Fibroblast of mammary gland (primary cell): ENCODE measurements around the gene MORC1.

ENCODE experiments used
- DNase-seq: peaks from one replicate; pipeline ENCODE4 v3.0.0-alpha.2; 2010; ENCODE audit warnings: low read depth
- H3K4me3 ChIP-seq: 2 replicates; pipeline ENCODE4 v1.5.1; 2011; ENCODE audit warnings: low read depth, mild to moderate bottlenecking, low read length, moderate library complexity; ENCODE audit not compliant: control insufficient read depth
- TF ChIP-seq, protein P1 (sequence below): conservative IDR thresholded peaks from 2 replicates; pipeline ENCODE4 v1.5.1; 2011; ENCODE audit warnings: low read depth, low read length, inconsistent platforms; ENCODE audit not compliant: control insufficient read depth, insufficient read depth

MORC1 gene

DNA sequence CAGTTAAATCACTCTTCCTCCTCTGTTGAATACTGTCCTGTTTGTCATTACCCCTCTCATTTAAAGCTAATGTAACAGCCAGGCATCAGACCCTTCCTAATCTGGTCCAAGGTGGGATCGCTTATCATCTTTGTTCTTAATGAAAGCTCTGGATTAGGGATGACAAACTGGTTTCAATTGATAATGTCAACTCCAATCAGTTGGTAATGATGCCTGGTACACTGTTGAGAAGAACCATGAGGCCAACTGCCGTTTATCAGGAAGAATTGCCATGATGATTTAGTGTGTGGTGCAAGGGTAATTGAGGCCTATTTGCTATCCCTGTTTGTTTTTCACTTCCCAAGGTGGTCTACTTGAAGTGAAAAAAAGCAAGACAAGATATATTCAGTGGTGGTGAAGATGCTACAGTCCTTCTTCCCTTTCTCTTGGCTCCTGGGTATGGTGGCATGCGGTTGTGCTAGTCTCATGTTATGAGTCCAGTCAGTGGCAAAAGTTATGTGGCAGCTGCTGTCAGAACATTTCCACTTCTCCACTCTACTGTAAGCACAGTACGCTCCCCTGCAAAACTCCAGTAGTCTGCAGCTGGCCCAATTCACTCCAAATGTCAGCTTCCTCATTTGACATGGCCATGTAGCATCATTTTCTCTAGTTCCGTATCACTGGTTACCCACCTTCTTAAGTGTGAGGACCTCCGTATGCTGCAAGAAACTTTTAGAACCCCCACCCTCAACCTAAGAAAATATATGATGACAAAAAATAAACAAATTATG is 72.5 kb downstream of the MORC1 start:
- H3K4me3 ChIP-seq: no peak overlapping the region

DNA sequence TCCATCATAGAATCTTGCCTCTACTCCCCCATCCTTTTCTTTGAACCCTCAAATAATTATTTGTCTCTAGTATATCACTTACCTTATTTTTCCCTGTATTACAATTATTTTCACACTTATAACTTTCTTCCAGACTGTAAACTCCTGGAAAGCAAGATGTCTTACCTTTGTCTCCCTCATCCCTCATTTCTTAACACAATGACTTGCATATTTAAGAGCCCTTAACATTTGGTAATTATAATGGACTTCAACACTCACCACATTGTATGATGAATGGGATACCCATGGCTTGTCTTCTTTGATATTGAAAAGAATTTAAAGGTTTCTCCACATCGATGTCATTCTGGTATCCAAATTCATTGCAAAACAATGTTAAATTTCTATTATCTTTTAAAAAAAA is 82.9 kb downstream of the MORC1 start:
- DNase-seq: no peak
- TF ChIP-seq, protein P1, sequence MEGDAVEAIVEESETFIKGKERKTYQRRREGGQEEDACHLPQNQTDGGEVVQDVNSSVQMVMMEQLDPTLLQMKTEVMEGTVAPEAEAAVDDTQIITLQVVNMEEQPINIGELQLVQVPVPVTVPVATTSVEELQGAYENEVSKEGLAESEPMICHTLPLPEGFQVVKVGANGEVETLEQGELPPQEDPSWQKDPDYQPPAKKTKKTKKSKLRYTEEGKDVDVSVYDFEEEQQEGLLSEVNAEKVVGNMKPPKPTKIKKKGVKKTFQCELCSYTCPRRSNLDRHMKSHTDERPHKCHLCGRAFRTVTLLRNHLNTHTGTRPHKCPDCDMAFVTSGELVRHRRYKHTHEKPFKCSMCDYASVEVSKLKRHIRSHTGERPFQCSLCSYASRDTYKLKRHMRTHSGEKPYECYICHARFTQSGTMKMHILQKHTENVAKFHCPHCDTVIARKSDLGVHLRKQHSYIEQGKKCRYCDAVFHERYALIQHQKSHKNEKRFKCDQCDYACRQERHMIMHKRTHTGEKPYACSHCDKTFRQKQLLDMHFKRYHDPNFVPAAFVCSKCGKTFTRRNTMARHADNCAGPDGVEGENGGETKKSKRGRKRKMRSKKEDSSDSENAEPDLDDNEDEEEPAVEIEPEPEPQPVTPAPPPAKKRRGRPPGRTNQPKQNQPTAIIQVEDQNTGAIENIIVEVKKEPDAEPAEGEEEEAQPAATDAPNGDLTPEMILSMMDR: no peak
- no peak overlapping the region for H3K4me3 ChIP-seq

More for the DNA sequence above, 72.5 kb downstream of the MORC1 start:
- TF ChIP-seq, protein P1: no peak
- DNase-seq: no peak

DNA sequence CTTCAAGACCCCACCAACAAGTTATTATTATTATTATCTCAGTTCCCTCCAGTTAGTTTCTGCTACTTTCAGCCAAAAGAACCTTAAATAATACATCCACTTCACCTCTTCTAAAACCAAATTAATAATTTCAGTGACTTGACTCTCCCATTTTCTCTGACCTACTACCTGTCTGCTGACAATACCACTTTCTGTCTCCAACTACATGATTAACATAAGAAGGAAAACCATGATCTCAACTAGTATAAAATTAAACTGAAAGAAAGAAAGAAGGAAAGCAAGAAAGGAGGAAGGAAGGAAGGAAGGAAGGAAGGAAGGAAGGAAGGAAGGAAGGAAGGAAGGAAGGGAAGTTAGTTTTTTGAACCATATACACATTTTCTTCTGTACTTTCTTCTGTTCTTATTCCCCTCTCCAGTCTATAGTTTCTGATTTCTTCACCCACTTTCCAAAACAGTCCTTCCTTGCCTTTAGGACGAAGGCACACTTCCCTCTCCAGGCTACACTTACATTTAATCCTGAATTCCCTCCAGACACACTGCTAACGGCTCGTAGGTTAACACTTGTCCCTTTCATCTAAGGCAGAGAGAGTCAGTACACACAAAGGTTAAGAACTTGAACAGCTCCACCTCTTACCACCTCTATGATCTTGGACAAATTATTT is 84.8 kb downstream of the MORC1 start:
- no peak for DNase-seq
- TF ChIP-seq, protein P1: no peak
- H3K4me3 ChIP-seq: no peak overlapping the region

DNA sequence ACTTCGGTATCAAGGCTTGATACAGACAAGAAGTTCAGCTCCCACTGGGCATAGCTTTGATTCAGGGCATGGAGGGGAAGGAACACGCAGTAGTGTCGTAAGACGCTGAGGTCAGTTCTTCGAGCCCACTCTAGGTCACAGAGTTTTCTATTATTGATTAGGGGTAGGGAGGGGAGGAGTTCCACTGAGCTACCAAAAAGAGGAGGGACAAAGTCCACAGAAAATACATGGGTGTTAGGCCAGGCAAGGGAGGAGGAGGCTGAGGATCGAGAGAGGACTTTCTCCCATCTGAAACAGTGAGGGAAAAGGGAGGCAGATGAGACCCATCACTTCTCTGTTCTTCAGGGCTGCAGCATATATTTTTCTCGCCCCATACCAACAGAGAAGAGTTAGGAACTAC is 89.2 kb downstream of the MORC1 start:
- H3K4me3 ChIP-seq: no peak overlapping the region
- TF ChIP-seq, protein P1: no peak
- DNase-seq: no peak

DNA sequence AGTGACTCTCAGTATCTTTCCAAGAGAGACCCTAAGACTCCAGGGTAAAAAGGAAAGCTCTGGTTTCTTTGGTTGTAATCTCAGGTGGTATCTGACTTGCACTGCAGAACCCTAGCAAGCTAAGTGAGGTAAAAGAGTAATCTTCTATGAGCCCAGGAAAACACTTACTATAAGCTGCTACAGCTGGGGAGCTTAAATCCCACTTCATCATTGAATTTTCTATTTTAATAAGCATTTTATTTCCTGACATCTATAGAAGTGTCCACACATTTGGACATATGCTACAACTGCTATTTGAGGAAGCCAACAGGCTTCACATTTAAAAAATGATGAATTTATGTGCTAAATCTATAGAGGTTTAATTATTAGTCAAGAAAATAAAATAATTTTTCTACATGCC is 91.1 kb downstream of the MORC1 start:
- H3K4me3 ChIP-seq: no peak overlapping the region
- DNase-seq: no peak
- TF ChIP-seq, protein P1: no peak

DNA sequence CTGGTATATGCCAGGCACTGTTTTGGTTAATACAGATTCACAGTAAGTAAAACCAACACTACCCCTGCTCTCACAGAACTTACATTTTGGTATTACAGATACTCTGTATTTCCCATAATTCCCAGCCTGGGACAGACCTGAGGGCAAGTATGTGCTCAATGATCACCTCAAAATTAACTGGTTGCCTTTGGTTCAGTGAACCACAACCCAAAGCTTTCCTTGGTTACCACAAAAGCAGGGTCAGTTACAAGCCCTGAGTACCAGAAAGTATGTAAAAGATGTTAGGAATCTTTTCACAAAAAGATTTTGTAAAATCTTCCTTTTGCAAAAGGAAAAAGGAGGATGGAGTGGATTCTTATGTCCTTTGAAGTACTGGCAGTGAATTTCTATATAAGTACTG is 92.0 kb downstream of the MORC1 start:
- TF ChIP-seq, protein P1: no peak
- DNase-seq: no peak
- no peak overlapping the region for H3K4me3 ChIP-seq
